ENCODE measurements around the gene SEC24D. TPM values are rescaled to one million over a fixed set of nuclear protein-coding genes. Genes with fewer than 3 reads are reported as not detected.
"Not testable (repeated sequence)": the region's sequence is repeated elsewhere in the genome, so short reads cannot be mapped to it uniquely, and the experiment has no call there.

SEC24D gene, protein sequence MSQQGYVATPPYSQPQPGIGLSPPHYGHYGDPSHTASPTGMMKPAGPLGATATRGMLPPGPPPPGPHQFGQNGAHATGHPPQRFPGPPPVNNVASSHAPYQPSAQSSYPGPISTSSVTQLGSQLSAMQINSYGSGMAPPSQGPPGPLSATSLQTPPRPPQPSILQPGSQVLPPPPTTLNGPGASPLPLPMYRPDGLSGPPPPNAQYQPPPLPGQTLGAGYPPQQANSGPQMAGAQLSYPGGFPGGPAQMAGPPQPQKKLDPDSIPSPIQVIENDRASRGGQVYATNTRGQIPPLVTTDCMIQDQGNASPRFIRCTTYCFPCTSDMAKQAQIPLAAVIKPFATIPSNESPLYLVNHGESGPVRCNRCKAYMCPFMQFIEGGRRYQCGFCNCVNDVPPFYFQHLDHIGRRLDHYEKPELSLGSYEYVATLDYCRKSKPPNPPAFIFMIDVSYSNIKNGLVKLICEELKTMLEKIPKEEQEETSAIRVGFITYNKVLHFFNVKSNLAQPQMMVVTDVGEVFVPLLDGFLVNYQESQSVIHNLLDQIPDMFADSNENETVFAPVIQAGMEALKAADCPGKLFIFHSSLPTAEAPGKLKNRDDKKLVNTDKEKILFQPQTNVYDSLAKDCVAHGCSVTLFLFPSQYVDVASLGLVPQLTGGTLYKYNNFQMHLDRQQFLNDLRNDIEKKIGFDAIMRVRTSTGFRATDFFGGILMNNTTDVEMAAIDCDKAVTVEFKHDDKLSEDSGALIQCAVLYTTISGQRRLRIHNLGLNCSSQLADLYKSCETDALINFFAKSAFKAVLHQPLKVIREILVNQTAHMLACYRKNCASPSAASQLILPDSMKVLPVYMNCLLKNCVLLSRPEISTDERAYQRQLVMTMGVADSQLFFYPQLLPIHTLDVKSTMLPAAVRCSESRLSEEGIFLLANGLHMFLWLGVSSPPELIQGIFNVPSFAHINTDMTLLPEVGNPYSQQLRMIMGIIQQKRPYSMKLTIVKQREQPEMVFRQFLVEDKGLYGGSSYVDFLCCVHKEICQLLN
- polyA plus RNA-seq (2013) = 14.3 TPM

- Histone ChIP-seq H3K4me3 (ENCODE audit: control insufficient read depth in 1 of 7, extremely low read depth in 1 of 7, insufficient read depth in 4 of 7, low read depth in 2 of 7, low read length in 6 of 7) (peak within 1 kb of the TSS; percentile 79 to 99 (median 93)), H3K27ac (ENCODE audit: insufficient read depth in 1 of 2, low read depth in 1 of 2, low read length in 2 of 2, poor library complexity in 1 of 2, severe bottlenecking in 2 of 2) (peak within 1 kb of the TSS; percentile 62 to 82), H3K36me3 (ENCODE audit: control insufficient read depth in 4 of 4, insufficient read depth in 4 of 4, low read length in 3 of 4) (peaks cover 5 to 14% (median 7%) of the 10 kb centered on the region in 4 experiments), H3K27me3 (replicated peaks in 2 of 5; ENCODE audit: control insufficient read depth in 4 of 5, insufficient read depth in 5 of 5, low read length in 4 of 5) (no peaks in the 10 kb centered on the region), H3K9me3 (ENCODE audit: control extremely low read depth in 1 of 5, control insufficient read depth in 4 of 5, insufficient read depth in 2 of 5, low read depth in 1 of 5, low read length in 4 of 5) (no peaks in the 10 kb centered on the region), H3K4me1 (ENCODE audit: control extremely low read depth in 1 of 4, control insufficient read depth in 4 of 4, insufficient read depth in 4 of 4, low read length in 3 of 4) (peaks cover 7 to 15% (median 11%) of the 10 kb centered on the region in 4 experiments)
- under 1% methylated on average over 69 of the region's 69 CpGs for WGBS (ENCODE audit: insufficient coverage)
- peak; percentile 67 to 83 (median 82) for DNase-seq
- ChIA-PET CTCF (interaction anchor here (1.2 to 2.5 kb wide), 4 partner anchors 23 to 54 kb away, joined by 3 to 8 read pairs (median 4); partner anchors contain the start of gene SYNPO2), POLR2A (no interaction called here)
Observed at GRCh38 chr4:118835571-118836300, at the start of gene SEC24D. Gene SEC24D, minus strand, starts transcription at chr4:118836126. Its CDS starts 2,430 bp downstream, at chr4:118833696.

DNA sequence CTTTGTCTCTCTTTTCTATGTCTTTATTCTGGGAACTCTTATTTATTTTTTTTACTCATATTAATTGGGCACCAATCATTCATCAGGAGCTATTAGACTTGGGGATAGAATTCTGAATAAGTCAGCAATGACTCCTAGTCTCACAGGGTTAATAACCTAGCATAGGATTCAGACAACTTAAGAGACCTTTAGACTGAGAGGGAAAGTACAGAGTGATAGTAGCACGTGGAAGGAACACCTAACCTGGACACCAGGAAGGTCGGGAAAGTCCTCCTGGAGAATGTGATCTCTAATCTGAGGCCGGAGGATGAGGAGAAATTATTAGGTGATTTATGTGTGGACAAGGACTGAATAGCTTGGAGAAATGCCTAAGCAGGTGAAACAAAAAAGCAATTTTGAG lies 48.8 kb upstream of the SEC24D start:
- CTCF ChIA-PET = interaction anchor here (0.9 to 2.2 kb wide), 9 partner anchors 11 to 139 kb away, joined by 3 to 5 read pairs (median 3); no protein-coding TSS in a partner anchor
- Histone ChIP-seq H3K27ac (ENCODE audit: insufficient read depth in 1 of 2, low read depth in 1 of 2, low read length in 2 of 2, poor library complexity in 1 of 2, severe bottlenecking in 2 of 2) (no peak overlapping the region), H3K27me3 (replicated peaks in 2 of 5; ENCODE audit: control insufficient read depth in 4 of 5, insufficient read depth in 5 of 5, low read length in 4 of 5) (peaks cover 0 to 13% (median 9%) of the 10 kb centered on the region in 5 experiments), H3K4me3 (ENCODE audit: control insufficient read depth in 1 of 7, extremely low read depth in 1 of 7, insufficient read depth in 4 of 7, low read depth in 2 of 7, low read length in 6 of 7) (no peak overlapping the region), H3K36me3 (ENCODE audit: control insufficient read depth in 4 of 4, insufficient read depth in 4 of 4, low read length in 3 of 4) (no peaks in the 10 kb centered on the region), H3K4me1 (ENCODE audit: control extremely low read depth in 1 of 4, control insufficient read depth in 4 of 4, insufficient read depth in 4 of 4, low read length in 3 of 4) (peaks cover 0 to 13% (median 7%) of the 10 kb centered on the region in 4 experiments), H3K9me3 (ENCODE audit: control extremely low read depth in 1 of 5, control insufficient read depth in 4 of 5, insufficient read depth in 2 of 5, low read depth in 1 of 5, low read length in 4 of 5) (no peaks in the 10 kb centered on the region)
- POLR2A ChIA-PET = interaction anchor here (0.6 kb wide), 1 partner anchor 85 kb away, joined by 4 read pairs; no protein-coding TSS in a partner anchor
- DNase-seq = no peak
- WGBS (ENCODE audit: insufficient coverage) = 91% methylated on average over 3 of the region's 3 CpGs

- H3K4me3 ChIP-seq (ENCODE audit: control insufficient read depth in 1 of 7, extremely low read depth in 1 of 7, insufficient read depth in 4 of 7, low read depth in 2 of 7, low read length in 6 of 7) = no peak overlapping the region
- ChIA-PET CTCF (interaction anchor here (0.9 to 2.2 kb wide), 8 partner anchors 14 to 138 kb away, joined by 3 to 5 read pairs (median 4); no protein-coding TSS in a partner anchor), POLR2A (no interaction called here)
- H3K9me3 ChIP-seq (ENCODE audit: control extremely low read depth in 1 of 5, control insufficient read depth in 4 of 5, insufficient read depth in 2 of 5, low read depth in 1 of 5, low read length in 4 of 5) = no peaks in the 10 kb centered on the region
- peaks cover 0 to 8% (median 4%) of the 10 kb centered on the region in 4 experiments for H3K4me1 ChIP-seq (ENCODE audit: control extremely low read depth in 1 of 4, control insufficient read depth in 4 of 4, insufficient read depth in 4 of 4, low read length in 3 of 4)
- no CpG with 5 or more reads among the region's 1 CpG for WGBS (ENCODE audit: insufficient coverage)
- peak in 2 of 3 donors; percentile 20 to 26 for DNase-seq
- H3K36me3 ChIP-seq (ENCODE audit: control insufficient read depth in 4 of 4, insufficient read depth in 4 of 4, low read length in 3 of 4) = no peaks in the 10 kb centered on the region
- peaks cover 0 to 9% (median 5%) of the 10 kb centered on the region in 5 experiments for H3K27me3 ChIP-seq (replicated peaks in 2 of 5; ENCODE audit: control insufficient read depth in 4 of 5, insufficient read depth in 5 of 5, low read length in 4 of 5)
- no peak overlapping the region for H3K27ac ChIP-seq (ENCODE audit: insufficient read depth in 1 of 2, low read depth in 1 of 2, low read length in 2 of 2, poor library complexity in 1 of 2, severe bottlenecking in 2 of 2)
Observed at GRCh38 chr4:118883861-118884260, 47.9 kb upstream of the SEC24D start.

- Histone ChIP-seq H3K4me3 (ENCODE audit: control insufficient read depth in 1 of 7, extremely low read depth in 1 of 7, insufficient read depth in 4 of 7, low read depth in 2 of 7, low read length in 6 of 7) (no peak overlapping the region), H3K27me3 (replicated peaks in 2 of 5; ENCODE audit: control insufficient read depth in 4 of 5, insufficient read depth in 5 of 5, low read length in 4 of 5) (no peaks in the 10 kb centered on the region), H3K4me1 (ENCODE audit: control extremely low read depth in 1 of 4, control insufficient read depth in 4 of 4, insufficient read depth in 4 of 4, low read length in 3 of 4) (no peaks in the 10 kb centered on the region), H3K36me3 (ENCODE audit: control insufficient read depth in 4 of 4, insufficient read depth in 4 of 4, low read length in 3 of 4) (no peaks in the 10 kb centered on the region), H3K9me3 (ENCODE audit: control extremely low read depth in 1 of 5, control insufficient read depth in 4 of 5, insufficient read depth in 2 of 5, low read depth in 1 of 5, low read length in 4 of 5) (peaks cover 0 to 3% (median 0%) of the 10 kb centered on the region in 5 experiments), H3K27ac (ENCODE audit: insufficient read depth in 1 of 2, low read depth in 1 of 2, low read length in 2 of 2, poor library complexity in 1 of 2, severe bottlenecking in 2 of 2) (no peak overlapping the region)
- 96% methylated on average over 11 of the region's 12 CpGs for WGBS (ENCODE audit: insufficient coverage)
- CTCF ChIA-PET = no interaction called here
- DNase-seq = no peak
- POLR2A ChIA-PET = no interaction called here
Observed at GRCh38 chr4:118881512-118882146, 45.7 kb upstream of the SEC24D start.

GRCh38 chr4:118879409-118879808 lies 43.5 kb upstream of the SEC24D start:
- no peak overlapping the region for H3K27ac ChIP-seq (ENCODE audit: insufficient read depth in 1 of 2, low read depth in 1 of 2, low read length in 2 of 2, poor library complexity in 1 of 2, severe bottlenecking in 2 of 2)
- DNase-seq = no peak
- 93% methylated on average over 7 of the region's 7 CpGs for WGBS (ENCODE audit: insufficient coverage)
- no peaks in the 10 kb centered on the region for H3K36me3 ChIP-seq (ENCODE audit: control insufficient read depth in 4 of 4, insufficient read depth in 4 of 4, low read length in 3 of 4)
- no peak overlapping the region for H3K4me3 ChIP-seq (ENCODE audit: control insufficient read depth in 1 of 7, extremely low read depth in 1 of 7, insufficient read depth in 4 of 7, low read depth in 2 of 7, low read length in 6 of 7)
- H3K9me3 ChIP-seq (ENCODE audit: control extremely low read depth in 1 of 5, control insufficient read depth in 4 of 5, insufficient read depth in 2 of 5, low read depth in 1 of 5, low read length in 4 of 5) = peaks cover 0 to 3% (median 0%) of the 10 kb centered on the region in 5 experiments
- POLR2A ChIA-PET = no interaction called here
- H3K4me1 ChIP-seq (ENCODE audit: control extremely low read depth in 1 of 4, control insufficient read depth in 4 of 4, insufficient read depth in 4 of 4, low read length in 3 of 4) = no peaks in the 10 kb centered on the region
- CTCF ChIA-PET = interaction anchor here (1.3 kb wide), 1 partner anchor 29 kb away, joined by 3 read pairs; no protein-coding TSS in a partner anchor
- H3K27me3 ChIP-seq (replicated peaks in 2 of 5; ENCODE audit: control insufficient read depth in 4 of 5, insufficient read depth in 5 of 5, low read length in 4 of 5) = no peaks in the 10 kb centered on the region

DNA sequence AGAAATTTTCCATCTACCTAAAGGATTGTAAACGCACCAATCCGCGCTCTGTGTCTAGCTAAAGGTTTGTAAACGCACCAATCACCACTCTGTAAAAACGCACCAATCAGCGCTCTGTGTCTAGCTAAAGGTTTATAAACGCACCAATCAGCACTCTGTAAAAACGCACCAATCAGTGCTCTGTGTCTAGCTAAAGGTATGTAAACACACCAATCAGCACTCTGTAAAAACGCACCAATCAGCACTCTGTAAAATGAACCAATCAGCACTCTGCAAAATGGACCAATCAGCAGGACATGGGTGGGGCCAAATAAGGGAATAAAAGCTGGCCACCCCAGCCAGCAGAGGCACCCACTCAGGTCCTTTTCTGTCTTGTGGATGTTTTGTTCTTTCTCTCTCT lies 42.6 kb upstream of the SEC24D start:
- CTCF ChIA-PET = interaction anchor here (1.3 kb wide), 1 partner anchor 28 kb away, joined by 3 read pairs; no protein-coding TSS in a partner anchor
- H3K27ac ChIP-seq (ENCODE audit: insufficient read depth in 1 of 2, low read depth in 1 of 2, low read length in 2 of 2, poor library complexity in 1 of 2, severe bottlenecking in 2 of 2); H3K27me3 ChIP-seq (replicated peaks in 2 of 5; ENCODE audit: control insufficient read depth in 4 of 5, insufficient read depth in 5 of 5, low read length in 4 of 5); H3K36me3 ChIP-seq (ENCODE audit: control insufficient read depth in 4 of 4, insufficient read depth in 4 of 4, low read length in 3 of 4); H3K4me3 ChIP-seq (ENCODE audit: control insufficient read depth in 1 of 7, extremely low read depth in 1 of 7, insufficient read depth in 4 of 7, low read depth in 2 of 7, low read length in 6 of 7); H3K4me1 ChIP-seq (ENCODE audit: control extremely low read depth in 1 of 4, control insufficient read depth in 4 of 4, insufficient read depth in 4 of 4, low read length in 3 of 4); H3K9me3 ChIP-seq (ENCODE audit: control extremely low read depth in 1 of 5, control insufficient read depth in 4 of 5, insufficient read depth in 2 of 5, low read depth in 1 of 5, low read length in 4 of 5); DNase-seq; POLR2A ChIA-PET: not testable (repeated sequence)
- 98% methylated on average over 6 of the region's 9 CpGs for WGBS (ENCODE audit: insufficient coverage)
